ENCODE results near the gene RETREG1. TPM values are rescaled to one million over a fixed set of nuclear protein-coding genes. Genes with fewer than 3 reads are reported as not detected.
"Not testable (repeated sequence)": the region's sequence is repeated elsewhere in the genome, so short reads cannot be mapped to it uniquely, and the experiment has no call there.

Gene RETREG1
- total RNA-seq, 4 donors from 2014 or later: 11.6 to 70.1 (median 19.4) TPM

- Histone ChIP-seq H3K27me3 (no peaks in the 10 kb centered on the region), H3K4me1 (no peaks in the 10 kb centered on the region), H3K9me3 (no peaks in the 10 kb centered on the region), H3K4me3 (no peak overlapping the region), H3K27ac (no peak overlapping the region), H3K36me3 (peaks cover 0 to 55% (median 2%) of the 10 kb centered on the region in 3 donors)
- no peak for TF ChIP-seq POLR2A (IDR thresholded peaks at IDR 0.05)
- DNase-seq: no peak
Measured at GRCh38 chr5:16446993-16447392, 169.8 kb downstream of the RETREG1 start.

DNA sequence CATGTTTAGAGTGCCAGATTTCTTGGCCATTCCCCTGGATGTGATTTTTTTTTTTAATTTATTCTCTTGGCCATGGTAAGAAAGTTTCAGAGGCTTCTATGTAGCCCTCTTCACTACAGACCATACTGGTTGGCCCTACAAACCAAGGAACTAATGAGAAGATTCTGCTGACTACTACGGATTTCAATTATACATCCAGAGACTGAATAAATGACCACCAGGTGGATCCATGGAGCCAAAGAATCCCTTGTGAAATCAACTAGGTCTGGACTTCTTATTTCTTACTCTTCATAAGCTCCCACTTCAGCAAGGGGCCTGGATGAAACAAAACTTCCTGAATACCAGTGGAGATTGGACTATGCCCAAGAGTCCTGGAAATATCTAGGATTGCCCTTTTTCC is 178.8 kb downstream of the RETREG1 start:
- Histone ChIP-seq H3K4me1 (no peaks in the 10 kb centered on the region), H3K27me3 (no peaks in the 10 kb centered on the region), H3K27ac (no peak overlapping the region), H3K4me3 (no peak overlapping the region), H3K36me3 (no peaks in the 10 kb centered on the region), H3K9me3 (no peaks in the 10 kb centered on the region)
- no peak for DNase-seq
- TF ChIP-seq, protein P1, sequence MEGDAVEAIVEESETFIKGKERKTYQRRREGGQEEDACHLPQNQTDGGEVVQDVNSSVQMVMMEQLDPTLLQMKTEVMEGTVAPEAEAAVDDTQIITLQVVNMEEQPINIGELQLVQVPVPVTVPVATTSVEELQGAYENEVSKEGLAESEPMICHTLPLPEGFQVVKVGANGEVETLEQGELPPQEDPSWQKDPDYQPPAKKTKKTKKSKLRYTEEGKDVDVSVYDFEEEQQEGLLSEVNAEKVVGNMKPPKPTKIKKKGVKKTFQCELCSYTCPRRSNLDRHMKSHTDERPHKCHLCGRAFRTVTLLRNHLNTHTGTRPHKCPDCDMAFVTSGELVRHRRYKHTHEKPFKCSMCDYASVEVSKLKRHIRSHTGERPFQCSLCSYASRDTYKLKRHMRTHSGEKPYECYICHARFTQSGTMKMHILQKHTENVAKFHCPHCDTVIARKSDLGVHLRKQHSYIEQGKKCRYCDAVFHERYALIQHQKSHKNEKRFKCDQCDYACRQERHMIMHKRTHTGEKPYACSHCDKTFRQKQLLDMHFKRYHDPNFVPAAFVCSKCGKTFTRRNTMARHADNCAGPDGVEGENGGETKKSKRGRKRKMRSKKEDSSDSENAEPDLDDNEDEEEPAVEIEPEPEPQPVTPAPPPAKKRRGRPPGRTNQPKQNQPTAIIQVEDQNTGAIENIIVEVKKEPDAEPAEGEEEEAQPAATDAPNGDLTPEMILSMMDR (IDR thresholded peaks at IDR 0.05): peak in 1 of 6 experiments; percentile 4
- no peak for TF ChIP-seq POLR2A (IDR thresholded peaks at IDR 0.05)

DNA sequence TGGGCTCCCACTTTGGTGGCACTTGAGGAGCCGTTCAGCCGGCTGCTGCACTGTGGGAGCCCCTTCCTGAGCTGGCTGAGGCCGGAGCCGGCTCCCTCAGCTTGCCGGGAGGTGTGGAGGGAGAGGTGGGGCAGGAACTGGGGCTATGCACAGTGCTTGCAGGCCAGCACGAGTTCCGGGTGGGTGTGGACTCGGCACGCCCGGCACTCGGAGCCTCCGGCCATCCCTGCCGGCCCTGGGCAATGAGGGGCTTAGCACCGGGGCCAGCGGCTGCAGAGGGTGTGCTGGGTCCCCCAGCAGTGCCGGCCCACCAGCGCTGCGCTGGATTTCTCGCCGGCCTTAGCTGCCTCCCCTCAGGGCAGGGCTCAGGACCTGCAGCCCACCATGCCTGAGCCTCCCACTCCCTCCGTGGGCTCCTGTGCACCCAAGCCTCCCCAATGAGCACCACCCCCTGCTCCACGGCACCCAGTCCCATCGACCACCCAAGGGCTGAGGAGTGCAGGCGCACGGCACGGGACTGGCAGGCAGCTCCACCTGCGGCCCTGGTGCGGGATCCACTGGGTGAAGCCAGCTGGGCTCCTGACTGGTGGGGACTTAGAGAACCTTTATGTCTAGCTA is 180.6 kb downstream of the RETREG1 start:
- not testable (repeated sequence) for H3K36me3 ChIP-seq, DNase-seq, H3K4me3 ChIP-seq, H3K27me3 ChIP-seq, H3K27ac ChIP-seq, H3K4me1 ChIP-seq, H3K9me3 ChIP-seq

DNA sequence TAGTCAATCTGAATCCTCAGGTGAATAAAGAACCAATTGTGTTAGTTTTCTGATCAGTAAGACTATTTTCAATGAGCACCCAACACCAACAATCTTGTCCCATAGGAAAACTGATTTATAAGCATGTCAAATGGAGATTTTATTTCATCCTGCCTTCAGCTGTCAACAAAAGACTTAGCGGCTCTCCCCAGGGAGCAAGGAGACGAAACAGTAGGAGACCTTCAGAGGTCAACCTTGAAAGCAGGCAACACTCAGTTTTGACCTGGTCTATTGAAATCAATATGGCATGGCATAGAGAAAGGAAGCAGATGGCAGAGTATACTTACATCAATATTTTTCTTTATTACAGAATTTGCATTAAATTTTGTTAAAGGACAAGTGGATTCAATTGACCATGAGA is 185.3 kb downstream of the RETREG1 start:
- DNase-seq: no peak

GRCh38 chr5:16430349-16431089 is 186.3 kb downstream of the RETREG1 start:
- Histone ChIP-seq H3K27ac (no peak overlapping the region), H3K4me3 (no peak overlapping the region), H3K36me3 (no peaks in the 10 kb centered on the region), H3K9me3 (no peaks in the 10 kb centered on the region), H3K4me1 (no peaks in the 10 kb centered on the region), H3K27me3 (no peaks in the 10 kb centered on the region)
- DNase-seq: no peak
- TF ChIP-seq POLR2A (IDR thresholded peaks at IDR 0.05): no peak
- TF ChIP-seq, protein P1 (IDR thresholded peaks at IDR 0.05): no peak

More for the DNA sequence above, 185.3 kb downstream of the RETREG1 start:
- no peaks in the 10 kb centered on the region for H3K36me3 ChIP-seq
- H3K27ac ChIP-seq: no peak overlapping the region
- no peaks in the 10 kb centered on the region for H3K27me3 ChIP-seq
- no peak for TF ChIP-seq POLR2A (IDR thresholded peaks at IDR 0.05)
- TF ChIP-seq, protein P1 (IDR thresholded peaks at IDR 0.05): no peak
- no peaks in the 10 kb centered on the region for H3K9me3 ChIP-seq
- H3K4me3 ChIP-seq: no peak overlapping the region
- H3K4me1 ChIP-seq: no peaks in the 10 kb centered on the region

DNA sequence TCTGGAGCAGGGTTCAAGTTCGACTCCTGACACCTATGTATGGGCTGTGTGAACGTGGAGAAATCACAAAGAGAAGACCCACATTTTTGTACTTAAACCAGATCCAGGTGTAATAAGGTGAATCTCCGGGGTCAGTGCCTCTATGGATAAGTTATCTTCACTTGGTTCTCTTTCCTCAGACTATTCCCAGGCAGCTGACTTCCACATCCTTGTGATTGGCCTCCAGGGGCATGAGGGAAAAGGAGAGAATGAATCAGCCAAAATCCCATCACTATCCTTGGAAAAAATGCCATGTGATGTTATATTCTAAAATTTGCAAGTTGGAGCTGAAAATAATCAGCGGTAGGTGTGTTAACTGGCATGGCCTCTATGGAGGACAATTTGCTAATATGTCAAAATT is 188.4 kb downstream of the RETREG1 start:
- Histone ChIP-seq H3K27ac (no peak overlapping the region), H3K4me1 (no peaks in the 10 kb centered on the region), H3K9me3 (no peaks in the 10 kb centered on the region), H3K36me3 (no peaks in the 10 kb centered on the region), H3K4me3 (no peak overlapping the region), H3K27me3 (no peaks in the 10 kb centered on the region)
- no peak for TF ChIP-seq POLR2A (IDR thresholded peaks at IDR 0.05)
- TF ChIP-seq, protein P1 (IDR thresholded peaks at IDR 0.05): no peak
- DNase-seq: no peak

All from Peyer's patch (tissue), 4 donors.